Tibial nerve (tissue), 4 donors: ENCODE results near the gene GPATCH3. TPM values are rescaled to one million over a fixed set of nuclear protein-coding genes. Genes with fewer than 3 reads are reported as not detected.
A peak's percentile ranks its signal among the peaks of the same experiment; 100 is the strongest.

Source experiments
- DNase-seq, 2 donors: peaks; one replicate each; pipeline ENCODE4 v3.0.0-alpha.2; 2019; ENCODE audit warnings: low spot score in 2 of 2
- H3K27ac ChIP-seq, 4 donors: fragments of 200-600 bp; sonication (generic) in 3 of 4; one replicate each; pipeline ENCODE4 v1.5.1; 2017 to 2019; ENCODE audit warnings: mild to moderate bottlenecking in 1 of 4
- H3K27me3 ChIP-seq, 2 donors: fragments of 200-600 bp; sonication (generic) in 1 of 2; one replicate each; pipeline versions ENCODE4 v1.5.1 to v1.6.0; 2017 to 2019
- H3K36me3 ChIP-seq, 3 donors: fragments of 200-600 bp; sonication (generic); one replicate each; pipeline ENCODE4 v1.5.1; 2018 to 2019
- H3K4me1 ChIP-seq, 4 donors: fragments of 200-600 bp; sonication (generic) in 3 of 4; one replicate each; pipeline ENCODE4 v1.5.1; 2017 to 2019
- H3K4me3 ChIP-seq, 4 donors: fragments of 200-600 bp; sonication (generic) in 3 of 4; one replicate each; pipeline ENCODE4 v1.5.1; 2017 to 2019; ENCODE audit warnings: mild to moderate bottlenecking in 1 of 4, moderate library complexity in 1 of 4
- H3K9me3 ChIP-seq, 4 donors: fragments of 200-600 bp; sonication (generic) in 3 of 4; one replicate each; pipeline ENCODE4 v1.5.1; 2017 to 2019
- EP300 ChIP-seq, 2 donors: sonication (generic); formaldehyde crosslinking; IDR thresholded peaks; one replicate each; pipeline ENCODE4 v1.6.1; 2017; ENCODE audit warnings: antibody characterized with exemption in 2 of 2, mild to moderate bottlenecking in 1 of 2
- POLR2A ChIP-seq, 2 donors: fragments of 450-650 bp; IDR thresholded peaks; one replicate each; pipeline ENCODE4 v1.6.1; 2017; ENCODE audit warnings: antibody characterized with exemption in 2 of 2, mild to moderate bottlenecking in 2 of 2, moderate library complexity in 2 of 2
- WGBS, 2 donors: methylation state at CpG; one replicate each; pipeline ENCODE4 v1.1.5; 2018; 5-methylcytosine and 5-hydroxymethylcytosine counted together
- total RNA-seq, 4 donors: library from RNA; depleted of rRNA; stranded (reverse); fragments of >200 nt; gene quantifications; one replicate each; pipeline ENCODE4 v1.1.0, GENCODE V29; 2016
- TF ChIP-seq, protein P1 (sequence below), 5 experiments: fragments of 200-600 bp in 3 of 5; fragments of 450-650 bp in 2 of 5; sonication (generic) in 3 of 5; IDR thresholded peaks; one replicate each; pipeline ENCODE4 v1.5.1; 2016 to 2019; ENCODE audit warnings: antibody characterized with exemption in 5 of 5, mild to moderate bottlenecking in 3 of 5, moderate library complexity in 2 of 5

GPATCH3 gene
- total RNA-seq, 4 donors from 2014 or later, result 7.8 to 26.1 (median 12.5) TPM

DNA sequence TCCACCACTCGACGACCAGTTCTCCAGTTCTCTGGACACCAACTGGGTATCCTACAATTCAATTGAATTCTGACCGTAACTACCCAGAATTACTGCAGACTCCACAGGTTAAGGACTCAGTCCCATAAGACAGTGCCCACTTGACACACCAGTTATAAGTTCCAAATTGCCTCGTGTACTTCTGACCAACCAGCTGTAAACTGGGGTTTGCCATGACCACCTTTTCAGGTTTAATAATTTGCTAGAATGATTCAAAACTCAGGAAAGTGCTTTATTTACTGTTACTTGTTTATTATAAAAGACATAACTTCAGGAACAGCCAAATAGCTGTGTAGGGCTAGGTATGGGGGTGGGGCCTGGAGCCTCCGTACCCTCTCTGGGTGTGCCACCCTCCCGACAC, 36.6 kb upstream of the GPATCH3 start:
- H3K36me3 ChIP-seq, result peaks cover 3 to 60% (median 12%) of the 10 kb centered on the region in 3 donors
- DNase-seq, result no peak
- H3K27me3 ChIP-seq, result no peaks in the 10 kb centered on the region
- H3K9me3 ChIP-seq, result no peaks in the 10 kb centered on the region
- H3K27ac ChIP-seq, result no peak overlapping the region
- 76 to 80% methylated on average over 6 of the region's 6 CpGs for WGBS, 2 donors
- no peak overlapping the region for H3K4me3 ChIP-seq
- no peaks in the 10 kb centered on the region for H3K4me1 ChIP-seq
- TF ChIP-seq, protein P1, sequence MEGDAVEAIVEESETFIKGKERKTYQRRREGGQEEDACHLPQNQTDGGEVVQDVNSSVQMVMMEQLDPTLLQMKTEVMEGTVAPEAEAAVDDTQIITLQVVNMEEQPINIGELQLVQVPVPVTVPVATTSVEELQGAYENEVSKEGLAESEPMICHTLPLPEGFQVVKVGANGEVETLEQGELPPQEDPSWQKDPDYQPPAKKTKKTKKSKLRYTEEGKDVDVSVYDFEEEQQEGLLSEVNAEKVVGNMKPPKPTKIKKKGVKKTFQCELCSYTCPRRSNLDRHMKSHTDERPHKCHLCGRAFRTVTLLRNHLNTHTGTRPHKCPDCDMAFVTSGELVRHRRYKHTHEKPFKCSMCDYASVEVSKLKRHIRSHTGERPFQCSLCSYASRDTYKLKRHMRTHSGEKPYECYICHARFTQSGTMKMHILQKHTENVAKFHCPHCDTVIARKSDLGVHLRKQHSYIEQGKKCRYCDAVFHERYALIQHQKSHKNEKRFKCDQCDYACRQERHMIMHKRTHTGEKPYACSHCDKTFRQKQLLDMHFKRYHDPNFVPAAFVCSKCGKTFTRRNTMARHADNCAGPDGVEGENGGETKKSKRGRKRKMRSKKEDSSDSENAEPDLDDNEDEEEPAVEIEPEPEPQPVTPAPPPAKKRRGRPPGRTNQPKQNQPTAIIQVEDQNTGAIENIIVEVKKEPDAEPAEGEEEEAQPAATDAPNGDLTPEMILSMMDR (IDR thresholded peaks at IDR 0.05), result no peak
- no peak for TF ChIP-seq EP300 (IDR thresholded peaks at IDR 0.05)
- TF ChIP-seq POLR2A (IDR thresholded peaks at IDR 0.05), result no peak

GRCh38 chr1:26932531-26932930, 32.3 kb upstream of the GPATCH3 start:
- H3K36me3 ChIP-seq, result peaks cover 0 to 88% (median 5%) of the 10 kb centered on the region in 3 donors
- WGBS, 2 donors, result 76 to 85% methylated on average over 3 of the region's 3 CpGs
- no peaks in the 10 kb centered on the region for H3K4me1 ChIP-seq
- no peak for DNase-seq
- H3K27ac ChIP-seq, result no peak overlapping the region
- no peaks in the 10 kb centered on the region for H3K27me3 ChIP-seq
- TF ChIP-seq POLR2A (IDR thresholded peaks at IDR 0.05) (no peak), EP300 (IDR thresholded peaks at IDR 0.05) (no peak)
- H3K4me3 ChIP-seq, result no peak overlapping the region
- H3K9me3 ChIP-seq, result no peaks in the 10 kb centered on the region

DNA sequence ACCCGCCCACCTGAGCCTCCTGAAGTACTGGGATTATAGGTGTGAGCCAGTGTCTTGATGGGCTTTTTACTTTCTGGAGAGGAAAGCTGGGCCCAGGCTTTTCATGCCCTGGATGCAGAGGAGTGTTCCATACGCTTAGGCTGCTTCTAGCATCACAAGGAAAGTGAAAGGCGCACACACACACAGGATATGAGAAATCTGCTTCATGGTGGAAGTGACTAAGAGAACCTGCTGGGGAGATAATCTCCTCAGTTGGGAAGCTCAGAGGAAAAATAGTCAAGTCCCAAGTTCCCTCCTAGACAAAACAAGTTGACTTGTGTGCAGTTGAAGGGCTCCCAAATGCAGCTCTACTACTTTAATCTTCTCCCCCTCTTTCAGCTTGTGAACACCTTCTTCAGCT, 23.4 kb upstream of the GPATCH3 start:
- Histone ChIP-seq H3K27me3 (no peaks in the 10 kb centered on the region), H3K4me3 (no peak overlapping the region), H3K36me3 (peaks cover 0 to 54% (median 12%) of the 10 kb centered on the region in 3 donors), H3K9me3 (no peaks in the 10 kb centered on the region), H3K4me1 (peaks cover 0 to 31% (median 19%) of the 10 kb centered on the region in 4 donors), H3K27ac (no peak overlapping the region)
- TF ChIP-seq POLR2A (IDR thresholded peaks at IDR 0.05) (no peak), EP300 (IDR thresholded peaks at IDR 0.05) (no peak)
- TF ChIP-seq, protein P1 (IDR thresholded peaks at IDR 0.05), result no peak
- WGBS, 2 donors, result 88 to 96% methylated on average over 3 of the region's 3 CpGs
- DNase-seq, result no peak

DNA sequence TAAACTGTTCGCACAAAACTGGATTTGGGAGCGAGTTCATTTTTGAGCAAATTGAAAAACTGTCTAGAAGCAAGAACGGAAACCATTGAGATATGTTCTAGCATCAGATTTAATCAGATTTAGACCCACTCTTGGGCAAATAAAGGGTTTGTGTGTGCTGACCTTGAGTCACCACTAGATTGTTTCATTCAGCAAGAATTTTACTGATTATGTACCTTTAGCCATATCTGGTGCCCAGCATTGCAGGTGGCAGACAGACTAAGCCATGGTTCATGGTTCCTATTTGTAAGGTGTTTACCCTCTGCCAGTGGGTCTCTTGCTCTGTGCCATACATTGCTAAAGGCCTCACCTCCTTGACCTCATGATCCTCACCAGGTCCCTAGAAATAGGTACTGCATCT, 22.6 kb upstream of the GPATCH3 start:
- 94 to 95% methylated on average over 3 of the region's 3 CpGs for WGBS, 2 donors
- TF ChIP-seq EP300 (IDR thresholded peaks at IDR 0.05), result no peak
- TF ChIP-seq, protein P1 (IDR thresholded peaks at IDR 0.05), result no peak
- TF ChIP-seq POLR2A (IDR thresholded peaks at IDR 0.05), result no peak

GRCh38 chr1:26922431-26922729, 22.1 kb upstream of the GPATCH3 start:
- Histone ChIP-seq H3K27ac (peak overlapping the region in 3 of 4 donors; percentile 78 to 97 (median 95)), H3K9me3 (no peaks in the 10 kb centered on the region), H3K4me3 (peak overlapping the region; percentile 86 to 100 (median 94)), H3K36me3 (peaks cover 0 to 41% (median 12%) of the 10 kb centered on the region in 3 donors), H3K27me3 (no peaks in the 10 kb centered on the region), H3K4me1 (peaks cover 0 to 31% (median 19%) of the 10 kb centered on the region in 4 donors)
- 25 to 27% methylated on average over 6 of the region's 6 CpGs for WGBS, 2 donors
- no peak for DNase-seq
- no peak for TF ChIP-seq EP300 (IDR thresholded peaks at IDR 0.05)
- TF ChIP-seq POLR2A (IDR thresholded peaks at IDR 0.05), result no peak
- TF ChIP-seq, protein P1 (IDR thresholded peaks at IDR 0.05), result no peak

More for the DNA sequence above, 22.6 kb upstream of the GPATCH3 start:
- H3K27ac ChIP-seq, result no peak overlapping the region
- H3K4me3 ChIP-seq, result peak overlapping the region in 1 of 4 donors; percentile 100
- no peak for DNase-seq
- H3K36me3 ChIP-seq, result peaks cover 0 to 46% (median 12%) of the 10 kb centered on the region in 3 donors
- H3K27me3 ChIP-seq, result no peaks in the 10 kb centered on the region
- H3K9me3 ChIP-seq, result no peaks in the 10 kb centered on the region
- H3K4me1 ChIP-seq, result peaks cover 0 to 31% (median 19%) of the 10 kb centered on the region in 4 donors
